Fibroblast of upper back skin (primary cell): ENCODE results near the gene DACH1.

Source experiments
- DNase-seq: peaks from one replicate; pipeline ENCODE4 v3.0.0-alpha.2; 2013

The DACH1 gene

DNA sequence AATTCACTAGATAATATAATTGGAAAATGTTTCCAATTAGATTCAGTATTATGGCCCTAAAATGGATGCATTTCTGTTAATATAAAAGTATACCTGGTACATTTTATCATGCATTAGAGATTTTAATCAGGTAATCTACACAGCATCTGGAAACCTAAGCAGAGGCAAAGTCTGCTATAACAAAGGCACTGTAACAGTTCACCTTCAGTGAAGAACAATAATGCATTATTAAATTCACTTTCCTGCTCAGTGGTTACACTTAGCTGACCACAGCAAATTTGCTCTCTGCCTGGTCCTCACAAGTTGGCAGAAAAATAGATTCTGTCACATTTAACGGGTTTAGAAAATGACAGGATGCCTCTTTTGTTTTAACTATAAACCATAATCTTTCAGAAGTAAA, 326.9 kb downstream of the DACH1 start:
- DNase-seq, result no peak

DNA sequence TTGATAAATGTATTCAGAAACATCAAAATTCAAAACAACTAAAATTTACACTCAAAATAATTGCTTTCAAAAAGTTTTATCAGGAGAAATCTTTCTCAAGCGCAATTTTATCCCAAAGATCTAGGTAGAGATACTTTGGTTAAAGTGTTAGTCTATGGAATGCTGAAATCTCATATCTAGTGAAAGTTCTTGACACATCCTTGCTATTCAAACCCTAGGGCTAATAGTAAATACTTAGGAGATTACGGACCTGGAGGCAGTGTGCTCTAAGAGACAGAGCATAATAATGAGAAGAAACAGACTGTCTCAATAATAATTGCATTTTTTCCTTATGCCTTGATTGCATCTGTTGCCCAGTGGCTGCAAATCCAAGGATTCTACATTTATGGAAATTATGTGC, 330.8 kb downstream of the DACH1 start:
- DNase-seq, result no peak

DNA sequence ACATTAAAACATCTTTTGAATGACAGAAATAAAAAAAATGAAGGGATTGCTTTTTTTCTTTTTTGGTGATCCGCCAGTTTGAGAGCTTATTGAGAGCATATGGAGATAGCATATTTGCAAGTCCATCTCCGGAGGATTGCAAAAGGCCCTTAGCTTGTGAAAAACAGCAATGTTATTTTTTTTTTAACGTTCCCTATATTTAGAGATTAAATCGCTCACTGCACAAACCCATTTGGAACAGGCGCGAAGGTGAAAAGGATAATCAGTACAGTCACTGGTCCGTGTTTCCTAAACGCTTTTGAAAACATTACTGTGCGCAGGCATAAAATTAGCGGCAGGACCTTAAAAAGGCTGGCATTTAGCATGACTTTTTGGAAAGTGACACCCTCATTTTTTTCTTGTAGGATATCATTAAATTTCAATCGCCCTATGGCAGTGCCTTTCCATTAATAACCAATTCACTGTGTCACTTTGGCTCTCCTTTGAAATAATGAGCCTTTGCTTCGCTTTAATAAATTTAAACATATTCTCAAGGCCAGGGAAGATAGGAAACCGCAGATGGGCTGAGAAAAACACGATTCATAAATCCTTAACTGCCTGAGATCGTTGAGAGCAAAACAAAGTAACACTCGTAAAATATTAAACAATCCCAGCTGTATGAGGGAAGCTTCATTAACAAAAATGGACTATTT, 342.2 kb downstream of the DACH1 start:
- DNase-seq, result peak; percentile 16

DNA sequence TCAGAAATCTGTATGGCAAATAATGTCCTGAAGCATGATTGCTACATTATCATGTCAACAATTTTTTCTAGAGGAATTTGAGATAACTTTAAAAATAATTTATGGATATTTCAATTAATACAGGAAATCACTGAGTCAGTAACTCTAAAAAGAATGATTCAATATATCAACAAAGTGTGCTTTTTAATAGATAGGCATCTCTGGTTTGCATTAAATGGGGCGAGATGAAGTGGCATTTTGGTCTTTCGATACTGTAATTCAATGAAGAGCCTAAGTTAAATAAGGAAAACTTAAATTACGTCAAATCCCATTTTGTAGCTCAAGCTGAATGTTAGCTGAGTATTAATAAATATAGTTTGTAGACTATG, 342.8 kb downstream of the DACH1 start:
- DNase-seq, result no peak

DNA sequence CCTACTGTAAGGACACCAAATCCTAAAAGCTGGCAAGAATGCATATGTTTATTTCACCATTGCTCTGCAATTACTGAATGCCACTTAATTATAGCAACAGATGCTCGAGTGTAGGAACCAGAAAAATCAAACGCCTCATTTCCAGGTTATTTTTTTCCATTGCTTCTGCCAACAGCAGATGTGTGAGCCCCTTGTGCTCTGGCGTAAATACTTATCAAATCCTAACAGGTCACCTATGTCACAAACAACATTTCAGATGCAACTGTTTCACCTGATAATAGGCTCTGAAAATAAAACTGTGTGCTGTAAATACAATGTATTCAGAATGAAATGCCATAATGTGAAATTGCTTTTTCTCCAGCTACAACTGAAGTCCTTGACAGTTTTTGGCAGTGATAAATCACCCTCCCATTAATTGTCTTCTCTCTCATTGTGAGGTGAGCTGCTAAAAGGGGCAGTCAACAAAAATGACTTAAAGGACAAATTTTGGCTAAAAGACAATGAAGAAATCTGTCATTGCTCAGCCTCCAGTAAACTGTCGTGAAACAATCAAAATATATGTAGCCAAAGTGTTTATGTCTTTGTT, 344.0 kb downstream of the DACH1 start:
- DNase-seq, result no peak

DNA sequence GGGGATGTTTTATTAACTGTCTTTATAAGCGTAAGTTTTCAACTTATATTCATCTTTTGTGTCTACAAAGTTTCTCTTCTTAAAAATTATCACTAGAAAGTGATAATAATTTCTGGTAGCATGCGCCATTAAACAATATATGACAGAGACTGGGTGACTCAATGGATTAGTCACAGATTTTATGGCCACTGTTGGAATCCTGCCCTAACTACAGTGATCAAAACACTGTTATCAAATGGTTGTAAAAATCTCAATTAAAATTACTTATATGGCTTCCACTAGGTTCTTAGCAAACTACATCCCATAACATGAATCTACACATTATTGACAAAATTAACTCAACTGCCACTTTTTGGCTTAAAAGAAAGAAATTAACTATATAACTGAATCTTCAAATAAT, 350.0 kb downstream of the DACH1 start:
- DNase-seq, result no peak

DNA sequence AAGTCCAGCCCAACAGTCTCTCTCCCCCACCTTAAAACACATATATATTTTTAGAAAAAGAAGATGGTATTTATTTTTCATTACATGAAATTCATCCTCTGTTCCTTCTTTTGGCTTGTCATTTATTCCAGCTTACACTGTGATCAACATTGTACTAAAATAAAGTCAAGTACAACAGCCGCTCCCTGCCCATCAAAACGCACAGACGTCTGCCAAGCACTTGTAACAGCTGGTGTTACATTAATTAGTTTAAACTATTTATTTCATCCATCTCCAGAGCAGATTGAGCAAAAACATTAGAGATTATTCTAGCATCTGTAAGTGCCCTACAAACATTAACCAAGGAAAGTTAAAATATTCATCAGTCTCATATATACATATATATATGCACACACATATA, 350.5 kb downstream of the DACH1 start:
- no peak for DNase-seq

DNA sequence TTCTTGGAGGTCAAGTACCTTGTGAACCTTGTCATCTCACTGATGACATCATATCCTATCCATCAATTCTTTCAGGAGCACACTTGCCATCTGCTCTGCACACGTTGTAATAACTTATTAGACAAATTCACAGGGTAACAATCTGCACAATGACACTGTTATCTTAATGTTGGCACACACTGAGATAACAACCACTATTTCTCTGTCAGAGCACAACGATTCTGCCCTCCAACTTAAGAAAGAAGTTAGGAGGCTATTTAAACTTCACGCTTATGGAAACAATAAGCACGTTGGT, 351.3 kb downstream of the DACH1 start:
- no peak for DNase-seq

DNA sequence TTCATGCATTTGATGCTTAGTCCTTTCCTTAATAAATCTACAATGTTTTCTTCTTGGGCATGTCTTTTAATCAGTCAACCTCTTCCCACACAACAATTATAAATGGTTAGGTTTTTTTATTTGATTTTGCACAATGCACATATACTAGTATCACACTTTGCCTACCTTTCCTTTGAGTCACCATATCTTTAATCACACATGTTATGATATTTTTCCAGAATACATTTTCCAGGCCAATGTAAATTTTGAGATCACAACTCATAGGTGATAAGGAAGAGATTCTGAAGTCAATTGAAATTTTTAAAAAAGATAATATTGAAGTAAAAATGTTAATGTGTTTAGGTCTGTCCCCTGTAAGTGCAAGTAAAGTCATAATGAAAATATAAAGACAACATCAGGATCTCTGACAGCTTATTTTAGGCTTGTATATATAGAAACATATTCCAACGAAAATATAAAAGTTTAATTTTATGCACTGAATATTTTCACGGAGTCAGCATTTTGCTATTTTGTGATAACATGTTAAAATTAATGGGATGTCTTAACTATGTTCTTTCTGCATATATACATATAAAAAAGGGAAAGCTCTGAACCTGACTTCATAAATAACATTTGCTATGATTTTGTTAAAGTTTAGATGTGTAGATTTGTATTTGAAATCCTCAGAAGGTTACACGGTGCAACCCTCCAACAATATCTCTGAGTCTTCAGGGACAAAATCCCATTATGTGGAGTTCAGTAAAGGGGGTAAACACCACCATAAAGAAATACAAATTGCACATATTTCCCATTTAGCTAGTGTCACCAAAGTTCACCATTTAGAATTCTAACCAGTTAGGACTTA, 351.9 kb downstream of the DACH1 start:
- no peak for DNase-seq

DNA sequence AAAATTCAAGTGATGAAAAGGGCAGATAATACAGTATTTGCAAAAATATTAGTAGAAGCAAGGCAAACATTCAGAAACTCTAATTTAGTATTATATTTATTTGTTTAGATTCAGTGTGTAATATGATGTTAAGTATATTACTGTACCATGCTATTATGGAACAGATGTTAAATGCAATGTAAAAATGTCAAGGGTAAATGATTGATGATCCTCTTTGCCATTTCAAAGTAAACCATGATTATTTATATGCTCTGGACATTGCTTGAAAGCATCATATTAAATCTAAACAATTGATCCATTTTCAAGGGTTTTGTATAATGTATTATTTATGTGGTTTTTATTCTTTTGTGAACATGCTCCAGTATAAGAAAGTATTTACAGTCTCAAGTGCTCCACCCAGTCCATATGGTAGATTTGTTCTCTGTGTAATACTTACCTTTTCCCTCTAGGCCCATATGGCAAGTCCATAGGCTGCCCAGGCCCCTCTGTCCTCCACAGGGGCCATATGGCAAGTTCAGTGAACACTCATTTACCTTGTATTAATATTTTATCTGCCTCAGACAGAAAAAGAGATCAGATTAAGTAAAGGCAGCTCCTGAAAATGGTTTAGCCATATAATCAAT, 353.5 kb downstream of the DACH1 start:
- DNase-seq, result no peak

DNA sequence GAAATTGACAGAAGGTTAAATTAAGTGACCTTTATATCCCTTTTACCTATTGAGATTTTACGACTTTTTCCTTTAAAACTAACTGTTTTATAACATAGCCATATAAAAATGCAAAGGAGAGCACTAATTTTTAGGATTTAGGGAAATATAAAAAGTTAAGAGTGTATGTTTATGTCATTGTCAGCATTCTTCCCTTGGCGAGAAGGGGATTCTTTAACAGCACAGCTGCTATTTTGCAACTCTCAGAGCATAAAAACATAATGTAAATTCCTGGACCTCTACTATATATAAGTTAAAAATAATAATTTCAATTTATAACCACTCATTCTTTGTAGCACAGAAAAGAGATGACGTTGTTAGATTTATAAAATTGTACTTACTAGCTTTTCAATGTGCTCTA, 363.2 kb downstream of the DACH1 start:
- no peak for DNase-seq

DNA sequence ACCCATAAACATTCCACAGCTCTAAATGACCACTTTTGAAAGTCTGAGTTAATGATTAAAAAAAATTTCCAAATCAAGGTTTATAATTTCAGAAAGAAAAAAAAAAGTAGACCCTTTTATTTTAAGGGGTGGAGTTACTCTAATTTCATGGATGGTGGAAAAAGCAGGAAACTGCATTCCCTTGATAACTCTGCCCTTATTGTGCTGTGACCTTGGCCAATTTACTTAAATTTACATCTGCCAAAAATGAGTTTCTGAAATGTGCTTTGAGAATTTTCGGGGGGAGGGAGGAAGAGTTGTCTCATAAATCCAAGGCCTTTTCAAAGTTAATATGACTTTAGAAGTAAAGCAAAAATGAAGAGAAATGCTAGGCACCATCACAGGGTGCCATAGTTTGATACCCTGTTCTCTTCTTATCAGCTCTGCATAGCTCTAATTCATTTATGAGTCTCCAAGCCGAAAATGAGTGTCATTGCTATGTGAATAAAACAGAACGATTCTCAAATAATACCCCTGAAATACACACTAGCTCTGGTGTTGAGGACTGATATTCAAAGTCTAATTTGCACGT, 367.0 kb downstream of the DACH1 start:
- DNase-seq, result no peak

DNA sequence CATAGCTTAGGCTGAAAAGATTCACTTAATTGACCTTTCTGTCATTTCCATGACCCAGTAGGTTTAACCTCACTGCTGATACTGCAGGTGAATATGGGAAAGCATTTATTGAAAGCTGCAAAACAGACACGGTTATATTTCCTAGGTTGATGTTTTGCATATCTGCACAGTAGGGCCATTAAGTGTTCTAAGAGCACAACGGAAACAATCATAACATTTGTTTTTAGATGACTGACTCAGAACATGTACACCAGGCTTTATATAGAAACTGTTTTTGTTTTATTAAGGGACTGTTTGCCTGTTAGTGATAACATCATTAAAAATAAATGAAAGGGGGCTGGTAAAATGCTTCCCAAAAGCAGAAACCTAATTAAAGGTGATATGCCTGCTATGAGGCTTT, 367.8 kb downstream of the DACH1 start:
- DNase-seq, result no peak

DNA sequence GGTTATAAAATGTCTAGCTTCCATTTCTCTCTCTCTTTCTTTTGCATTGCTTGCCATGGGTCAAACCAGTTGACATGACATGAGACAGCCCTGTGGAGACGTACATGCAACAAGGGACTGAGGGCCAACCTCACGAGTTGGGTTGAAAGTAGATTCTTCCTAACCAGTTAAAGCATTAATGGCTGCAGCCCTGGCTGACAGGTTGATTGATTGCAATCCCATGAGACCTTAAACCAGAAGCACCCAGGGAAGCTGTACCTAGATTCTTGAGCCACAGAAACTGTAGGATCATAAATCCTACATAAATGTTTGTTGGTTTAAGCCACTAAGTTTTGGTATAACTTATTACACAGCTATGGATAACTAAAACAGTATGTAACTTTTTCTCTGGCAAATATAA, 373.8 kb downstream of the DACH1 start:
- DNase-seq, result no peak

DNA sequence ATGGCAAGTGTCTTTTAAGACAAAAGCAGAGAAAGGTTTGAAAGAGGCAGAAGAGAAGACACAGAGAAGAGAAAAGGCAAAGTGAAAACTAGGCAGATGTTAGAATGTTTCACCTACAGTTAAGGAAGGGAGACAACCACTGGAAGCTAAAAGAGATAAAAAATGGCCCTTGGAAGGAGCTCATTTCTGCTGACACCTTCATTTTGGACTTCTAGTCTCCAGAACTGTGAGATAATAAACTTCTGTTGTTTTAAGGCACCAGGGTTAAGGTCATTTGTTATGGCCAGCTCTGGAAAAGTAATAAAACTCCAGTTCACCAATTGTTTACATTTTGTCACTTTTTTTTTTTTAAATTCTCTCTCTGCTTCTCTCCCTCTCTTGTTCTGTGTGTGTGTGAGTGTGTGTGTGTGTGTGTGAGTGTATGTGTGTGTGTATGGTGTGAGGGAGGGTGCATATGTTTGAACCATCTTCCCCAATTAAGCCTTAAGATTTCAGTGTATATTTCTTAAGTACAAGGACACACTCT, 374.6 kb downstream of the DACH1 start:
- DNase-seq, result no peak

DNA sequence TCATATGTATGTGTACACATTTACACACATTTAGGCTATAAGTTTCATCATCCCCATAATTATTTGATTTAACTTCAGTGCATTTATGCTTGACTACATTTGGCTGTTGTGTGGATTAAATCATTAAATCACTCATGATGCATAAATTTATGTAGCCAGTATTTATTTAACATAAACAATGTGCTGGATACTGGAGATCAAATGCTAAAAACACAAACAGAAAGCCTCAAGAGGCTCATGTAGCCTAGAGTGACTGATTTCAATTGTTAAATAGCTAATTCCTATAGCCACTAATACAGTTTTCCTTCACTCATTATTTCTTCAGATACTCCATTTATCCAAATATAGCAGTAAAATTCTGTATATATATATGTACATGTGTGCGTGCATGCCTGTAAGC, 376.0 kb downstream of the DACH1 start:
- DNase-seq, result no peak

DNA sequence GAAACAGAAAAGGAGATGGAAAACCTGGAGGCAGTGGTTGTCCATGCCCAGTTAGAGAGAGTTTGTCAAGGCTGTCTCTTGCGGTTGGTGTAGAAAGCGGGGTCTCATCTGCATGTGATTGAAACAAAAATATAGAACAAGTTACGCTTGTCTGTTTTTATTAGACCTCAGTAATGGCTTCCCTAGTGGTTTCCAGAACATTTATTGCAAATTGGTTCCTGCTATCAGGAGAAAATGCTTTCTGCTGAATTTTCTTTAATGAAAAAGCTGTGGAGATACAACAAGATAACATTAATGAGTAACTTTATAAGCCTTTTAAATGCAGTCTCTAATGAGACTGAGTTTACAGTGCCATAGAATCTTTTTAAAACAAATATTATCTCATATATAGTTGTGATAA, 378.0 kb downstream of the DACH1 start:
- DNase-seq, result no peak

DNA sequence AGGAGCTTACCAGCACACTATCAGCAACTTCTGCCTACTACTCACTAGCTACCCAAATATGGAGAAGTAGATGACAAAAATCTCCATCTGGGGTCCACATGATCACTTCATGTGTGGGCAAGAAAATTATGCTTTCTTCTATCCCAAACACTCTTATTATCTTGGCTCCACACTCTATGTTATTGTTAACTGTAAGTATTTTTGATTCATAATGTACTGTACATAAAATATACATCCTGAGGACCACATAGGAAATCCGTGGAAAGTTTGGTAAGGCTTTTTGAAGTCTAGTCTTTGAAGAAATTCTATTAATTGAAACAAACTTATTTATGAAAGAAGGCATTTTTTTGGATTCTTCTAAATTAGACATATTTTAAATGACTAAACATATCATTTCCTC, 378.8 kb downstream of the DACH1 start:
- peak; percentile 1 for DNase-seq

DNA sequence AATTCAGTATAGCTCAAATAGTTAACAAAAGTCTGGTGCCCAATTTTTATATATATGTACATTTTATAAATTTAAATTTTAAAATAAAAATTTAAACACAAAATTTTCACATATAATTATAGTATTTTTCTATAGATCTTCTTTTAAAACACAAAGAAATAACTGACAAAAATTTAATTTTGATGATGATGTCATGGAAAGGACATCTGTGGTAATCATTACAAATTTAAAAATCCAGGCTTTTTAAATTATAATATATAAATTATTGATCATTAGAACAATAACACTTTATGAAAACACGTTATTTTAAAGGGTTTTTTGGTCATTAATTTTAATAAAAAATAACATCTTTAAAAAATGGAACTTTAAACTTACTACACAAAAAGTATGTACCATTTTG, 381.1 kb downstream of the DACH1 start:
- no peak for DNase-seq

DNA sequence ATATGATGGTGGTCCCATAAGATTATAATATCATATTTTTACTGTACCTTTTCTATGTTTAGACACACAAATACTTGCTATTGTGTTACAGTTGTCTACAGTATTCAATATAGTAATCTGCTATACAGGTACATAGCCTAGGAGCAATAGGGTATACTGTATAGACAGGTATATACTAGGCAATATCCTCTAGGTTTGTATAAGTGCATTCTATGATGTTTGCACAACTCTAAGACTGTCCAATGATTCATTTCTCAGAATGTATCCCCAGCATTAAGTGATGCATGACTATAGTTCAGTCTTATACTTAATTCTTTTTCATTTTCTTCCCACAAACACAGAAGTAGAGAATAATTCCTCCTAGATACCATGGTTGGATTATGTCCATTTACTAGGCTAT, 383.3 kb downstream of the DACH1 start:
- no peak for DNase-seq

DNA sequence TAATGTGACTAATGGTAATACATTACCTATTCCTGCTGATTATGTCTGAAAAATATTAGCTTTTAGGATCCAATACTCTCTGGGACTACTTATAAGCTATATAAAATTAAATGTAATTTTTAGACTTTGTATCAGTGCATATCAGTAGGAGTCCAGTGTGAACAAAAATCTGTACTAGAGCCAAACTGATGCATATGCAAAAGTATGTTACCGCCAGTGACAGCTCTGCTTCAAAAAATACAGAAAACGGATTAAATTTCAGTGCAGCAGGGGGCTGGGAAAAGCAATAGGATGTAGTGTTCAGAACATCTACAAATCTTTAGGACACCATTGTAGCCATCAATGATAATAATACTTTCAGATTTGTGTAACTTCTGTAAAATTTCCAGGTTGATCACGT, 385.5 kb downstream of the DACH1 start:
- DNase-seq, result no peak

DNA sequence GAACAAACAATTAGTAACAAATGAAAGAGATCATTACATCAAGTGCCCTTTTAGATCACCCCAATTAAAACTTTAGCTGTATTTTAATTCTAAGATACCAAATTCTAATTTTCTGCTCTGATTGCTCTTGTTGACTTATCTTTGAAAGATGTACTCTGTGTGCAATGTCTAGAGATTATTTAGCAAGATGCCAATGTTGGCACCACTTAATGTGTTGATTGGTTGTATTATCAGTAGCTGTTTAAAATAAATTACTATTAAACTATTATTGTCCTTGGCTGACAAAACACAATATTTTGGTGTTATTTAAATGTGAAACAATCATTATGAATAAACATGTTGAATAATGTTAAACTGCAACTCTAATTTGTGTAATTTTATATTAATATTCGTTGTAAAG, 386.0 kb downstream of the DACH1 start:
- no peak for DNase-seq

DNA sequence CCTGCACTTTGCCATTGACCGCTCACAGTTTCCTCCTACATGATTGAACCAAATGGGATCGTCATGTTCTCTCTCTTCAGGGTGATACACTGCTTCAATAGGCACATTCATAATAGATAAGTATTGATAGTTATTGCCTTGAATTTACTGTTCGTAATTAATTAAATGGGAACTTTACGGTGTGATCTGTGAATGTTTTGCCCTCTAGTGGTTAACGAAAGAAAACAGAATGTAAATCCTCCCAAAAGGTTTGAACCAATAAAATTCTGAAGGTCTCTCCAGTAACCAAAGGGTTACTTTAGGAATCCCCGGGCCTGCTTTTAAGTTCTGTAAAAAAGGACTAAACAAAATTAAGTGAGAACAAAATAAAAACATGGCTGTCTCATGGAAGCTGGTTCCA, 389.3 kb downstream of the DACH1 start:
- DNase-seq, result no peak

DNA sequence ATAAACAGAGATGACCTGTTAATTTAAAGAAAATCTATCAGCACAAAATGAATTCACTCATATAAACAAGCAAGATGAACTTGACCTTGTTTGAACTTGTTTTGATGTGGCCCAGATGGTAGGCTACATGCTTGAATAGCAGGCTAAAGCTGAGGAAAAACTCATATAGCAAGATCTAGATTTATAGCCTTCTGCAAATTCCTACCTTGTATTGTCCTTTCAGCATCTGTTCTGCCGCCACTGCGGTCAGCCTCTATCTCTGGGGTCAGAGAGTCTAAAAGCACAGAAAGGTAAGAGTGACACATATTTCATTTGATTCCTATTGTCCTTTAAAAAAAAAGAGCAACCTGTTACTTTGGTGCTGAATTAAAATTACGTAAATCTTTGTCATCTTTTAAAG, 392.1 kb downstream of the DACH1 start:
- DNase-seq, result no peak
